Esophagus (tissue), 2 donors: ENCODE data around the gene TTLL12. TPM values are rescaled to one million over a fixed set of nuclear protein-coding genes. Genes with fewer than 3 reads are reported as not detected.

Source experiments
- H3K27ac ChIP-seq, 2 donors: one replicate each; pipeline ENCODE4 v1.5.1; 2013; ENCODE audit warnings: low read depth in 2 of 2, mild to moderate bottlenecking in 2 of 2, inconsistent platforms in 1 of 2, low read length in 1 of 2, moderate library complexity in 1 of 2
- H3K27me3 ChIP-seq, 2 donors: one replicate each; pipeline ENCODE4 v1.6.1; 2013; ENCODE audit warnings: low read length in 2 of 2, control low read depth in 1 of 2, mild to moderate bottlenecking in 1 of 2; ENCODE audit not compliant: insufficient read depth in 2 of 2, control insufficient read depth in 1 of 2
- H3K36me3 ChIP-seq, 2 donors: one replicate each; pipeline ENCODE4 v1.6.1; 2013; ENCODE audit warnings: low read length in 1 of 2; ENCODE audit not compliant: control insufficient read depth in 2 of 2, insufficient read depth in 2 of 2
- H3K4me1 ChIP-seq, 2 donors: one replicate each; pipeline ENCODE4 v1.6.1; 2013; ENCODE audit warnings: low read length in 1 of 2; ENCODE audit not compliant: control insufficient read depth in 2 of 2, insufficient read depth in 2 of 2
- H3K4me3 ChIP-seq, 2 donors: one replicate each; pipeline ENCODE4 v1.5.1; 2013; ENCODE audit warnings: low read length in 2 of 2, mild to moderate bottlenecking in 2 of 2, low read depth in 1 of 2, moderate library complexity in 1 of 2
- H3K9me3 ChIP-seq, 2 donors: one replicate each; pipeline ENCODE4 v1.6.1; 2013; ENCODE audit warnings: mild to moderate bottlenecking in 2 of 2, low read depth in 1 of 2, low read length in 1 of 2, moderate library complexity in 1 of 2; ENCODE audit not compliant: control insufficient read depth in 2 of 2, insufficient read depth in 1 of 2
- WGBS, 2 donors: extraction: QIAGEN DNeasy Blood & Tissue Kit; methylation state at CpG; one replicate each; pipeline ENCODE4 v1.1.7; 2013; 5-methylcytosine and 5-hydroxymethylcytosine counted together
- polyA plus RNA-seq, 2 donors: library from polyadenylated mRNA; stranded (reverse); fragments of 200-250 nt; gene quantifications; one replicate each; pipeline ENCODE4 v1.2.3, GENCODE V29; 2013
- donor health status: healthy with polysubstance abuse.
- donor health status: Bipolar disorder and iron deficiency.

TTLL12 gene
- polyA plus RNA-seq, 2 donors = 79.5 to 96.4 TPM

DNA sequence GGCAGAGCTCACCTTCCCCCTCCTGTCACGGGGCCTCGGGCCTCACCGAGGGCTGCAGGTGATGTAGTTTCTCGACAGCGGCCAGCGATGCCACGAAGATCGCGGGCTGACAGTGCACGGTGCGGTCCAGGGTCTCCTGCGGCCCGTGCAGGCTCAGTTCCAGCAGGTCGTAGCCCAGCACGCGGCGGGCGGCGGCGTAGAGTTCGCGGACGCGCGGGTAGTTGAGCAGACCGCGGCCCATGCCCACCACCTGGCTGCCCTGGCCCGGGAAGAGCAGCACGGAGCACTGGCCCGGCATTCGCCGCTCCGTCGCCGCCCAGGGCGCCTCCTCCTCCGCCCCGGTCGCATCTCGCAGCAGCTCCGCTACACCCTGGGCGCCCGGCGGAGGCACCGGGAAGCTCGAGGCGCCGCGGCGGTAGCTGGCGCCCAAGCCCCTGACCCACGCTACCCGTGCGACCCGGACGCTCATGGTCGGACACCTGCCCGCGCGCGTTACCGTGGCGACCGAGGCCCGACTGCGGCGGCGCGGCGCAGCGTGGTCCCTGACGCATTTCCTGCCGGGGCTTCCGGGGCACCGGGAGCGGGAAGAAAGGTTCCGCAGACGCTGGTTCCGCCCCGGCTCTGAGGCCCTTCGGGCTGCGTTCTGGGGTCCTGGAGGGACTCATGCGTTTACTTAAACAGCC is 43.9 kb downstream of the TTLL12 start, which contains the start of gene MCAT:
Gene MCAT, minus strand, starts transcription at position 519 of the 683 bp plus-strand sequence. Its CDS starts 50 bp downstream, at position 469.
- no peaks in the 10 kb centered on the region for H3K27me3 ChIP-seq
- 0% methylated on average over 54 to 83 of the region's 83 CpGs for WGBS, 2 donors
- H3K9me3 ChIP-seq = no peaks in the 10 kb centered on the region
- H3K4me3 ChIP-seq = peak within 1 kb of the TSS; percentile 89 to 95
- peak within 1 kb of the TSS; percentile 67 to 86 for H3K27ac ChIP-seq
- peaks cover 4 to 14% of the 10 kb centered on the region in 2 donors for H3K36me3 ChIP-seq
- peaks cover 0 to 2% of the 10 kb centered on the region in 2 donors for H3K4me1 ChIP-seq

GRCh38 chr22:43136801-43137200 is 50.1 kb downstream of the TTLL12 start:
- Histone ChIP-seq H3K27ac (no peak overlapping the region), H3K36me3 (peaks cover 12 to 52% of the 10 kb centered on the region in 2 donors), H3K4me1 (peaks cover 0 to under 1% of the 10 kb centered on the region in 2 donors), H3K4me3 (no peak overlapping the region), H3K27me3 (no peaks in the 10 kb centered on the region), H3K9me3 (no peaks in the 10 kb centered on the region)
- WGBS, 2 donors = 78 to 81% methylated on average over 10 of the region's 10 CpGs

- WGBS, 2 donors = 47 to 54% methylated on average over 9 of the region's 9 CpGs
- H3K36me3 ChIP-seq = peaks cover 12 to 56% of the 10 kb centered on the region in 2 donors
Observed at GRCh38 chr22:43136255-43136654, 50.7 kb downstream of the TTLL12 start.

DNA sequence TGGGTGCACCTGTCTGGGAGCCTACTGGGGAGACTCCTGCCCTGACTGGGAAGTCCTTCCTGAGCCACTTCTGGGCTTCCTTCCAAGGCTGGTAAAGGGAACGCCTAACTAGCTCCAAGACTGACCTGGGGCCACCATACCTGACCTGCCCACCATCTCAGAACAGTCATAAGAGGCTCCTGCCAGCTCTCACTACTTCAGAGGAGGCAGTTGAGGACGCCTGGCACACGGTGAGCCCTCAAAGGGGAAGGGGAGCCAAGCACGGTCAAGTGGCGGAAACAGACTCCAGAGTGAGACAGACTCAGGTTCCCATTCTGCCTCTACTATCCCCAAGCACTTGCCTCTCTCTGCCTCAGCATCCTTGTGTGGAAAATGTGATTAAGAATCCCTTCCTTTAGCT is 51.4 kb downstream of the TTLL12 start:
- WGBS, 2 donors = 81 to 84% methylated on average over 4 to 5 of the region's 5 CpGs
- peak overlapping the region in 1 of 2 donors; percentile 65 for H3K27ac ChIP-seq
- H3K4me3 ChIP-seq = no peak overlapping the region
- H3K36me3 ChIP-seq = peaks cover 7 to 56% of the 10 kb centered on the region in 2 donors
- H3K4me1 ChIP-seq = peaks cover 0 to 2% of the 10 kb centered on the region in 2 donors
- no peaks in the 10 kb centered on the region for H3K27me3 ChIP-seq
- no peaks in the 10 kb centered on the region for H3K9me3 ChIP-seq

More at GRCh38 chr22:43136255-43136654, 50.7 kb downstream of the TTLL12 start:
- no peaks in the 10 kb centered on the region for H3K9me3 ChIP-seq
- H3K4me1 ChIP-seq = peaks cover 0 to 2% of the 10 kb centered on the region in 2 donors
- H3K4me3 ChIP-seq = no peak overlapping the region
- no peak overlapping the region for H3K27ac ChIP-seq
- no peaks in the 10 kb centered on the region for H3K27me3 ChIP-seq

- H3K27ac ChIP-seq = no peak overlapping the region
Observed at GRCh38 chr22:43134553-43134952, 52.4 kb downstream of the TTLL12 start.

DNA sequence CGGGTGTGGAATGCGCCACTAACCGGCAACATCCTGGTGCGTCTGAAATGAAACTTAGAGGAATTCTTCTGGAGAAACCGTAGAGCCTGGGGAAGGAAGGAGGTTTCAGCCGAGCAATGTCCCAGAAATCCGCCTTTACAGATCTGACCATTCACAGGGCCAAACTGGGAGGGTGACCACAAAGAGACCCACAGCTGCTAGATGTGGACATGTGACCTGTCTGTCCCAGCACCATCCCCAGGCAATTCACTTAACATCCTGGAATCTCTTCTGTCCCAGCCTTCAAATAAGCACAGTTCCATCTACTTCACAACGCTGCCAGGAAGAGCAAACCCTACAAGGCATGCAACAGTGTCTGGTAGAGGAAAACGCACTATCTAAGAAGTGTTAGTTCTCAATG is 53.5 kb downstream of the TTLL12 start:
- peaks cover 7 to 57% of the 10 kb centered on the region in 2 donors for H3K36me3 ChIP-seq
- H3K27ac ChIP-seq = no peak overlapping the region
- WGBS, 2 donors = 90 to 92% methylated on average over 9 of the region's 9 CpGs
- no peaks in the 10 kb centered on the region for H3K27me3 ChIP-seq
- H3K9me3 ChIP-seq = no peaks in the 10 kb centered on the region
- H3K4me1 ChIP-seq = peaks cover 0 to 4% of the 10 kb centered on the region in 2 donors
- no peak overlapping the region for H3K4me3 ChIP-seq

More at GRCh38 chr22:43134553-43134952, 52.4 kb downstream of the TTLL12 start:
- 96 to 98% methylated on average over 4 of the region's 4 CpGs for WGBS, 2 donors
- no peaks in the 10 kb centered on the region for H3K9me3 ChIP-seq
- H3K4me1 ChIP-seq = peaks cover 0 to 4% of the 10 kb centered on the region in 2 donors
- H3K27me3 ChIP-seq = no peaks in the 10 kb centered on the region
- H3K4me3 ChIP-seq = no peak overlapping the region
- H3K36me3 ChIP-seq = peaks cover 7 to 55% of the 10 kb centered on the region in 2 donors

DNA sequence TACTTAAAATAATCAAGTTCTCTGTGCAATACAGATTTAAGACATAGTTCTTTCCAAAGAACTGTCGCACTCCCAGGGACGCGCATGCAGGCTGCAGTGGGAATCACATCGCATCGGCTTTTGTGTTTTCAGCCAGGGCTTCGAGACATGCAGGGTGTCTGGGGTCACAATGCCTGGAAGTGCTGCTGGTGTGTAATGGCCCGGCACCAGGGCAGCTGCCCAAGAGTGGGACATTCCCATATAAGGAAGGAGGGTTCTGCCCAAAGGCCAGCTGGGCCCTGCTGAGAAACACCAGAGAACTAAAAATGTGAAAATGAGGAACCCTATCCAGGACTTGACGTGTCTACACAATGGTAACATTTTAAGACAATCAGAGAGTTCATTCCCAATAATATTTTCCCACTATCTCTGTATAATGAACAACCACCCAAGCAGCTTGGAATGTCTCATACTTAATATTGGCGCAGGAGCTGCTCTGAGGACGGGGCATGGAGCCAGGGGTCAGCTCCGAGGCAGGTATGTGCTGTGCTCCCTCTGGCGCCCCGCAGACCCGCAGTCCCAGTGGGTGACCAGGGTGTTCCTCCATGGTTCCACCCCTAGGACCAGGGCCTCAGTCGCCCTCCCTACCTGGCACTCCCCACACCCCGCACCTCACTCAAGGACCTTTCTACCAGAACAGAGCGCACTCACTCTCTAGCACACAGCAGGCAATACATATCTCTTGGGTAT is 55.0 kb downstream of the TTLL12 start:
- H3K27me3 ChIP-seq = no peaks in the 10 kb centered on the region
- H3K4me3 ChIP-seq = no peak overlapping the region
- H3K27ac ChIP-seq = no peak overlapping the region
- peaks cover 7 to 47% of the 10 kb centered on the region in 2 donors for H3K36me3 ChIP-seq
- H3K4me1 ChIP-seq = peaks cover 2 to 14% of the 10 kb centered on the region in 2 donors
- 82 to 88% methylated on average over 17 of the region's 17 CpGs for WGBS, 2 donors
- no peaks in the 10 kb centered on the region for H3K9me3 ChIP-seq

- Histone ChIP-seq H3K4me3 (no peak overlapping the region), H3K27ac (no peak overlapping the region), H3K27me3 (no peaks in the 10 kb centered on the region), H3K36me3 (peaks cover 7 to 33% of the 10 kb centered on the region in 2 donors), H3K4me1 (peaks cover 2 to 14% of the 10 kb centered on the region in 2 donors), H3K9me3 (no peaks in the 10 kb centered on the region)
- 61 to 63% methylated on average over 16 of the region's 16 CpGs for WGBS, 2 donors
Observed at GRCh38 chr22:43129426-43130425, 57.2 kb downstream of the TTLL12 start.

GRCh38 chr22:43128928-43129424 is 58.0 kb downstream of the TTLL12 start:
- Histone ChIP-seq H3K4me1 (peaks cover 2 to 14% of the 10 kb centered on the region in 2 donors), H3K27me3 (no peaks in the 10 kb centered on the region), H3K27ac (no peak overlapping the region), H3K36me3 (peaks cover 7 to 30% of the 10 kb centered on the region in 2 donors), H3K4me3 (no peak overlapping the region), H3K9me3 (no peaks in the 10 kb centered on the region)
- WGBS, 2 donors = 38 to 48% methylated on average over 20 of the region's 20 CpGs
